GM19452 (cell line): Measurements from ENCODE around the gene RASGRF1.
A peak's percentile ranks its signal among the peaks of the same experiment; 100 is the strongest.

Experiments
- ATAC-seq: cut with Tn5 transposase; IDR thresholded peaks from one replicate; pipeline ENCODE4 v1.9.1; 2021; ENCODE audit not compliant: unreplicated experiment

RASGRF1 gene

GRCh38 chr15:78959360-78959759 lies 131.2 kb downstream of the RASGRF1 start:
- ATAC-seq = no peak

GRCh38 chr15:78957416-78958093 lies 133.0 kb downstream of the RASGRF1 start:
- no peak for ATAC-seq

- ATAC-seq = no peak
Measured at GRCh38 chr15:78956937-78957336, 133.6 kb downstream of the RASGRF1 start.

- ATAC-seq = no peak
Measured at GRCh38 chr15:78955355-78955754, 135.2 kb downstream of the RASGRF1 start.

- ATAC-seq = no peak
Measured at GRCh38 chr15:78951841-78952238, 138.7 kb downstream of the RASGRF1 start.

- ATAC-seq = no peak
Measured at GRCh38 chr15:78950902-78951840, 139.4 kb downstream of the RASGRF1 start.

GRCh38 chr15:78950343-78950742 lies 140.2 kb downstream of the RASGRF1 start:
- ATAC-seq = no peak

GRCh38 chr15:78949461-78949860 lies 141.1 kb downstream of the RASGRF1 start:
- no peak for ATAC-seq

GRCh38 chr15:78947506-78947905 lies 143.1 kb downstream of the RASGRF1 start:
- ATAC-seq = no peak

- no peak for ATAC-seq
Measured at GRCh38 chr15:78946493-78946892, 144.1 kb downstream of the RASGRF1 start.

GRCh38 chr15:78944669-78945407 lies 145.7 kb downstream of the RASGRF1 start, which contains the start of gene CTSH:
CTSH (minus strand) TSS chr15:78945046; CDS start chr15:78944981, 65 bp downstream.
- peak; percentile 70 for ATAC-seq

GRCh38 chr15:78944202-78944625 lies 146.4 kb downstream of the RASGRF1 start:
- peak; percentile 20 for ATAC-seq

- ATAC-seq = no peak
Measured at GRCh38 chr15:78943692-78944091, 146.9 kb downstream of the RASGRF1 start.

- no peak for ATAC-seq
Measured at GRCh38 chr15:78942741-78943140, 147.8 kb downstream of the RASGRF1 start.

- peak; percentile 73 for ATAC-seq
Measured at GRCh38 chr15:78938658-78939488, 151.7 kb downstream of the RASGRF1 start.

GRCh38 chr15:78937132-78937739 lies 153.3 kb downstream of the RASGRF1 start:
- no peak for ATAC-seq

- ATAC-seq = no peak
Measured at GRCh38 chr15:78934655-78935023, 155.9 kb downstream of the RASGRF1 start.

GRCh38 chr15:78933823-78934654 lies 156.5 kb downstream of the RASGRF1 start:
- ATAC-seq = no peak

- ATAC-seq = no peak
Measured at GRCh38 chr15:78933187-78933822, 157.3 kb downstream of the RASGRF1 start.
